GM23248 (cell line): ENCODE measurements around the gene RNF31.
"Not testable (repeated sequence)": the region's sequence is repeated elsewhere in the genome, so short reads cannot be mapped to it uniquely, and the experiment has no call there.

ENCODE experiments used
- EZH2 ChIP-seq: fragments of 200-600 bp; sonication (generic); IDR thresholded peaks from 2 replicates; pipeline ENCODE4 v1.6.1; 2018; ENCODE audit warnings: antibody characterized with exemption, mild to moderate bottlenecking; ENCODE audit not compliant: insufficient read depth, poor library complexity, severe bottlenecking
- EZH2phosphoT487 ChIP-seq: fragments of 200-600 bp; sonication (generic); IDR thresholded peaks from 2 replicates; pipeline ENCODE4 v1.6.1; 2018; ENCODE audit warnings: antibody characterized with exemption, moderate library complexity, mild to moderate bottlenecking, low read depth; ENCODE audit not compliant: insufficient read depth

- not testable (repeated sequence) for TF ChIP-seq EZH2, EZH2phosphoT487
Observed at GRCh38 chr14:24203249-24203886, 56.1 kb downstream of the RNF31 start.
